Activated T-helper 1 cell treated with anti-CD3 and anti-CD28 coated beads, Interleukin-12 subunit alpha, Interleukin-12 subunit beta, Interleukin-2, Interleukin-4 antibody, amounts not matched to agents 30 ng/mL and 10 ng/mL and 1 ng/mL, durations not matched to agents 14 hours and 24 hours and 36 hours (primary cell): ENCODE measurements around the gene ATP8B3. TPM values are rescaled to one million over a fixed set of nuclear protein-coding genes. Genes with fewer than 3 reads are reported as not detected.

Source experiments
- DNase-seq: peaks from one replicate; pipeline ENCODE4 v3.0.0; 2021; ENCODE audit warnings: low spot score
- H3K27ac Mint-ChIP-seq: one replicate; pipeline ENCODE4 v1.8.0; 2021; ENCODE audit warnings: mild to moderate bottlenecking, mixed read lengths
- H3K27me3 Mint-ChIP-seq: one replicate; pipeline ENCODE4 v1.8.0; 2022; ENCODE audit warnings: mild to moderate bottlenecking, moderate library complexity, mixed read lengths; ENCODE audit not compliant: insufficient read depth
- H3K36me3 Mint-ChIP-seq: one replicate; pipeline ENCODE4 v1.8.0; 2021; ENCODE audit warnings: low read depth, mixed read lengths
- H3K4me1 Mint-ChIP-seq: one replicate; pipeline ENCODE4 v1.8.0; 2021; ENCODE audit warnings: low read depth, mixed read lengths
- H3K4me3 Mint-ChIP-seq: one replicate; pipeline ENCODE4 v1.8.0; 2021; ENCODE audit warnings: mild to moderate bottlenecking, moderate library complexity, mixed read lengths
- H3K9me3 Mint-ChIP-seq: one replicate; pipeline ENCODE4 v1.8.0; 2021; ENCODE audit warnings: mixed read lengths
- intact Hi-C: fragments of 100-400 bp; cut with micrococcal nuclease; formaldehyde crosslinking; loops from one replicate; pipeline ENCODE4 v1.15.1; 2024
- total RNA-seq: library from RNA; stranded (reverse); gene quantifications from 2 replicates; pipeline ENCODE4 v1.2.3, GENCODE V29; 2022

The ATP8B3 gene
- total RNA-seq, 1 donor from 2014 or later = 5.0 TPM

DNA sequence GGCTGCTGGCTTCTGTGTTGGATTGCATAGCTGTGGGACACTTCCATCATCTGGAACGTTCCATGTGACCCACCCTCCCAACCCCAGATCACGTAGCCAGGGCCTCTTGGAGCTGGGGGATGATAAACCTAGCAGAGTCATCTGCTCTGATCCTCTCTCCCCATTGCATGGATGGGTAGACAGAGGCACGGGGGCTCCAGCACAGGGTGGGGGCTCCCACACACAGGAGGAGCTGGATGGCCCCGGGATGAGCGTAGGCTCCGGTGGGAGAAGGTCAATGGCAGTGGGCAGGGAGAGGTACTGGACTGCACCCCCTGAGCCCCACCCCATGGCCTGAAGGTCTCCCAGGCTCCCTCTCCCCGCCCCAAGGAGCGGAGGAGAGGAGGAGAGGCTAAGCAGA, 25.4 kb downstream of the ATP8B3 start:
- H3K36me3 Mint-ChIP-seq = no peaks in the 10 kb centered on the region
- peaks cover 2% of the 10 kb centered on the region for H3K27me3 Mint-ChIP-seq
- H3K4me3 Mint-ChIP-seq = no peak overlapping the region
- intact Hi-C loops = no loop called here
- no peaks in the 10 kb centered on the region for H3K4me1 Mint-ChIP-seq
- DNase-seq = no peak
- H3K9me3 Mint-ChIP-seq = no peaks in the 10 kb centered on the region
- H3K27ac Mint-ChIP-seq = no peak overlapping the region

DNA sequence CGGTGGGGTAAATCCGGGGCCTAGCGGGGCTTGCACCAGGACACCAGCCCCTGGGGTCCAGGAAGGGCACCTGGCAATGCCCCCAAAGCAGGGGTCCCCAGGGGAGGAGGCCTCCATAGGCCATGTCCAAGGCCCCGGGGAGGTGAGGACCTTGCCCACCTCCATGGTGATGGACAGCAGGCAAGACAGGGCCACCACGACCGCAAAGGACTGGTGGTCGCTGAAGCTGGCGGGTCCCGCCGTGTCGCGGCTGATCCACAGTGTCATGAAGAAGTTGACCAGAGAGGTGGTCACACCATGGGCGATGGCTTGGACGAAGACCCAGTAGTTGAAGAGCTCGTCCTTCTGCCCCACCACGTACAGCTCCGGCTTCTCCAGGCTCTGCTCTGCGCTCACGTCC, 26.8 kb downstream of the ATP8B3 start:
- Mint-ChIP-seq H3K4me1 (no peaks in the 10 kb centered on the region), H3K36me3 (no peaks in the 10 kb centered on the region), H3K9me3 (peaks cover 5% of the 10 kb centered on the region), H3K27me3 (peaks cover 5% of the 10 kb centered on the region), H3K27ac (no peak overlapping the region), H3K4me3 (no peak overlapping the region)
- DNase-seq = no peak
- intact Hi-C loops = no loop called here

DNA sequence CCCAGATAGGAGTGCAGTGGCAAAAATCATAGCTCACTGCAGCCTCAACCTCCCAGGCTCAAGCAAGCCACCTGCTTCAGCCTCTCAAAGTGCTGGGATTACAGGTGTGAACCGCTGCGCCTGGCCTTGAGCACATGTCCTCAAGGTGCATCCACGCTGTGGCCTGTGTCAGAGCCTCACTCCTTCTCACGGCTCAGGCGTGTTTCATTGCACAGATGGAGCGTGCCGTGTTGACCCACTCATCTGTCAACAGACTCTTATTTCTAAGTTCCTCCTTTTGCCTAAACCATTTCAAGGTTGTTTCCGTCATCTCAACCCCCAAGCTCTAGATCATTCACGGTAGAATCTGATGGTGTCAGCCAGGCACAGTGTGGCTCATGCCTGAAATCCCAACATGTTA, 28.2 kb downstream of the ATP8B3 start:
- Mint-ChIP-seq H3K36me3 (no peaks in the 10 kb centered on the region), H3K27me3 (peaks cover 15% of the 10 kb centered on the region), H3K4me3 (no peak overlapping the region), H3K9me3 (peaks cover 5% of the 10 kb centered on the region), H3K4me1 (no peaks in the 10 kb centered on the region), H3K27ac (no peak overlapping the region)
- DNase-seq = no peak
- intact Hi-C loops = no loop called here

DNA sequence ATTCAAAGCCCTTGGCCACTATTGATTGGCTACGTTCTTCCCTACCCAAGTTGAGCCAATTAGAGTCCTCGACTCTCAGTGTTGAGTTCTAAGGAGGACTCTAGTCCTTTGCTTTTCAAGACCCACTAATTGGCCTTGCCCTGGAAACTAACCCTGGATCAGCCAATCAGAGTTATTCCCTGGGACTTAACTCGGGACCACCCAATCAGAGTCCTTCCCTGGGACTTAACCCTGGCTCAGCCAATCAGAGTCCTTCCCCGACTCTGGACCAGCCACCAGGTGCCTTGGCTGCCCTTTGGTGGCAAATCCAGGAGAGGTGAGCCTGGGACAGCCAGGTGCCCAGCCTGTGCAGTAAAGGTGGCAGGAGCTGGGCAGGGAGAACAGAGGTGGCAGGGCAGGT, 28.7 kb downstream of the ATP8B3 start:
- no peak overlapping the region for H3K4me3 Mint-ChIP-seq
- H3K27ac Mint-ChIP-seq = no peak overlapping the region
- intact Hi-C loops = no loop called here
- no peaks in the 10 kb centered on the region for H3K36me3 Mint-ChIP-seq
- H3K4me1 Mint-ChIP-seq = no peaks in the 10 kb centered on the region
- peaks cover 5% of the 10 kb centered on the region for H3K9me3 Mint-ChIP-seq
- no peak for DNase-seq
- peaks cover 19% of the 10 kb centered on the region for H3K27me3 Mint-ChIP-seq

DNA sequence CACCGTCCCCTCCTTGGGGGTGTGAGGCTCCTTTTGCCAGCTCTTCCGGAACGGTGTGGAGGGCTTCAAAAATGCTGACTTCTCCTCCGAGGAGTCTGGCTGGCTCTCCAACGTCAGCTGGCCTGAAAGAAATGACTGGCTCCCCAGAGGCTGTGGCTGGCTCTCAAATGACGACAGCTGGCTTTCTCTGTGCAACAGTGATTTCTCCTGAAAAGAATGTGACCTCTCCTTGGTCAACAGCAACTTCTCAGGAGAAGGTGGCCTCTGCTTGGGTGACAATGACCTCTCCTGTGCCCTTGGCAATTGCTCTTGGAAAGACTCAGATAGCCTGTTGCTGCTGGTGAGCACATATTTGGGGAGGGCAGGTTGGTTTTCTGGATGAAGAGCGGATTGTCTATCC, 29.6 kb downstream of the ATP8B3 start:
- intact Hi-C loops = no loop called here
- H3K27me3 Mint-ChIP-seq = peaks cover 26% of the 10 kb centered on the region
- no peak overlapping the region for H3K4me3 Mint-ChIP-seq
- H3K9me3 Mint-ChIP-seq = peaks cover 5% of the 10 kb centered on the region
- H3K4me1 Mint-ChIP-seq = no peaks in the 10 kb centered on the region
- no peaks in the 10 kb centered on the region for H3K36me3 Mint-ChIP-seq
- H3K27ac Mint-ChIP-seq = no peak overlapping the region
- DNase-seq = no peak

DNA sequence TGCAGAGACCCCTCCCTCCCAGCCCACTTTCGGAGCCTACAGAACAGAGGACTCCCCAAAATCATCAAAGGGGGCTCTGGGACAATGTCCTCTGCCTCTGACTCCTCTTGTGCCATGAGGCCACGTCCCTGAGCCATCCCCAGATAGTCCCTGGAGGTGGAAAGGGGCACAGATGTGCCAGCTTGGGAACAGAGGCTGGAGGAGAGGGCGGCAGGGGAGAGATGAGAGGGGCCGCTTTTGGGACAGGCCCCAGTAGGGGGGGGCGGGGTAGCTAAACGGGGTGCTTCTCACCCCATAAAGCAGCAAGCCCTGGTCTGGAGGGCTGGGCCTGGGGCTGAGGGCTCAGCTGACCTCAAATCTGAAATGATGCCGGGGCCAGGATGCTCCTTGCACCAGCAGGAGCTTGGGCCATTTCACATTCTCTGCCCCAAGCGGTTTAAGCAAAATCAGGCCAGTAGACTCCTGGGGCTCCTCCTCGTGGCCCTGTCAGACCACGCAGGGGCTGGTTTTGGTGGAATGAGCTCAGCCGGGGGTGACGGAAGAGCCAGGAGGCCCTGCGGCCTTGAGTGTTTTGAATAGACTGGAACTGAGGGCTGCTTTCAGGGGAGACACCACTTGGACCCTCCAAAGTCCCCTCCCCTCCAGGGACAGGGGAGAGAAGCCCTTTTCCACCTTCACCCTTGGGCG, 31.7 kb downstream of the ATP8B3 start:
- Mint-ChIP-seq H3K9me3 (peaks cover 5% of the 10 kb centered on the region), H3K4me1 (no peaks in the 10 kb centered on the region), H3K27ac (no peak overlapping the region), H3K36me3 (no peaks in the 10 kb centered on the region), H3K4me3 (no peak overlapping the region), H3K27me3 (peaks cover 36% of the 10 kb centered on the region)
- intact Hi-C loops = no loop called here
- DNase-seq = no peak

DNA sequence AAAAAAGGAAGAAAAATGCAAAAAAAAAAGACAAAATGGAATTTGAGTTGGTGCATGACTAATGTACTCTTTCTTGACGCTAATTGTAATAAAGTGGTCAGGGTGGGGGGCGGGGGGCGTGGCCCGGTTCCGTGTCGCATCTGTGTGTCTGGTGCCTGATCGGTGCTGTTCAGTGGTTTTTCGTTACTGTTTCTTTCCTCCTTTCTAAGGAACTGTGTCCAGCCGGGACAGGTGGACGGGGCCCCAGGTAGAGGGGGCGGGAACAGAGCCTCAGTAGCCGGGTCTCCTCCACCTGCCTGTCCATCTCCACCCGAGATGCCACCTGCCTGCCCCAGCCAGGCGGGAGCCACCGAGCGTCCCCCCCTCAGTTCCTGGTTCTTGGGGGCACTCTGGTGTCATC, 32.5 kb downstream of the ATP8B3 start:
- H3K27me3 Mint-ChIP-seq = peaks cover 37% of the 10 kb centered on the region
- DNase-seq = no peak
- intact Hi-C loops = no loop called here
- H3K27ac Mint-ChIP-seq = no peak overlapping the region
- no peaks in the 10 kb centered on the region for H3K4me1 Mint-ChIP-seq
- peaks cover 5% of the 10 kb centered on the region for H3K9me3 Mint-ChIP-seq
- H3K4me3 Mint-ChIP-seq = no peak overlapping the region
- H3K36me3 Mint-ChIP-seq = no peaks in the 10 kb centered on the region

DNA sequence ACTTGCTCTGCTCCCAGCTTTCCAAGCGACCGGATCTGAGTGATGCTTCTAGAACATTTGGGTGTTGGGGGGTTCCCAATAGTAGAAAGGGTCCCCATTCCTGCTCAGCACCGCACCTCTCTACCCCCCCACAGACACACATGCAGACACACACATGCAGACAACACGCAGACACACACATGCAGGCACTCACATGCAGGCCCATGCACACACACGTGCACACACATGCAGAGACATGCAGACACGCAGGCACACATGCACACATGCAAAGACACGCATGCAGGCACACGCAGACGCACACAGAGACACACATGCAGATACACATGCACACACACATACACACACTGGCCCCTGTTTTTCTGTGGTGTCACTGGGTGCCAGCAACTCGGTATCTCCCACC, 34.9 kb downstream of the ATP8B3 start:
- no peak overlapping the region for H3K27ac Mint-ChIP-seq
- intact Hi-C loops = no loop called here
- peaks cover 7% of the 10 kb centered on the region for H3K9me3 Mint-ChIP-seq
- peaks cover 54% of the 10 kb centered on the region for H3K27me3 Mint-ChIP-seq
- H3K4me1 Mint-ChIP-seq = no peaks in the 10 kb centered on the region
- H3K4me3 Mint-ChIP-seq = no peak overlapping the region
- no peaks in the 10 kb centered on the region for H3K36me3 Mint-ChIP-seq
- DNase-seq = no peak

DNA sequence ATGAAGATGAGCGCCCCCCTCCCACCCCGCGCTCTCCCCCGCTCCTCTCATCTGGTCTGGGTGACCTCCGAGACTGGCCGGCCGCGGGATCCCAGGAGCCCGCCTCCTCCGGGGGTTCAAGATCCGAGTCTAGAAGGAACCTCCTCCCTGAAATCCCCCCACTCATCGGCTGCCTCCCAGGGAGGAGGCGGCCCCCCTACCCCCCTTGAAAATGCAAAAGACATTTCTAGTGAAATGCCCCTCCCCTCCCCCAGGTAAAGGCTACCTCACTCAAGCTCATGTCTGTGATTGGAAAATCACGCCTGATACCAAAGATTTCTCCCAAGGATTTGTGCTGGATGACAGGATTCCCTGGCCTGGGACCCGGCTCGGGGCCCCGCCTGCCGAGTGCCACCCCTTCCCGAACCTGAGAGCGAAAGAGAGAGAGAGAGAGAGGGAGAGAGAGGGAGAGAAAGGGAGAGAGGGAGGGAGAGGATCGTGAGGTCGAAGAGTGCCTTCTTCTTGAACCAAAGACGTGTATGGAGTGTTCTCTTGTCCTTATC, 35.4 kb downstream of the ATP8B3 start:
- no peaks in the 10 kb centered on the region for H3K36me3 Mint-ChIP-seq
- H3K4me3 Mint-ChIP-seq = no peak overlapping the region
- DNase-seq = no peak
- H3K27me3 Mint-ChIP-seq = peaks cover 54% of the 10 kb centered on the region
- intact Hi-C loops = no loop called here
- peaks cover 7% of the 10 kb centered on the region for H3K9me3 Mint-ChIP-seq
- H3K27ac Mint-ChIP-seq = no peak overlapping the region
- H3K4me1 Mint-ChIP-seq = no peaks in the 10 kb centered on the region

DNA sequence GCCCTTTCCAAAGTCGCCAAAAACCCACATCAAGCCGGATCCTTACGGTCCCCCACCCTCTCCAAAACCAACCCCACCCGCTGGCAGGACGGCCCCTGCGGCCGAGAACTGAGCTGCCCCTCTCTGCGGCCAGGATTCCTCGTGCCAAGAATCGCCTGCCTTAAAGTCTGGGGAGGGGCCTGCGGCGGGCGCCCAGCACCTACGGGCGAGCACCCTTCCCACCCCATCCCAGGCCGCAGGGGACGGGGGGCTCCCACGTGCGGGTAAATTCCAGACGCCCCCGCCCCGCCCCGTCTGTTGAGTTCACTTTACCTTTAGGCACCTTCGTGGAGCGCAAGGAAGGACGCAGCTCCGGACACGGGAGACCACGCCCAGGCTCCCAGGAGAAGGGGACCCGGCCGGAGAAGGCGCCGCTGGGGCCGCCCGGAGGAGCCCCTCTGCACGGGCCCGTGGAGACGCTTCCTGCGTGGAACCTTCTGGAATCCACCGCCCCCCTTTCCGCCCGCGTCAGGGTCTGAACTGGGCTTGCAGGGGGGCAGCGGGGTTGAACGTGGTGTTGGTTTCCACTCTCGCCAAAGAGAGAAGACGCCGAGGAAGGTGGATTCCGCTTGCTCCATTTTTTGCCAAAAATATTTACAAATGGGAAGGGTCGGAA, 36.0 kb downstream of the ATP8B3 start:
- no peak overlapping the region for H3K27ac Mint-ChIP-seq
- DNase-seq = no peak
- H3K9me3 Mint-ChIP-seq = peaks cover 11% of the 10 kb centered on the region
- intact Hi-C loops = no loop called here
- H3K4me1 Mint-ChIP-seq = no peaks in the 10 kb centered on the region
- H3K36me3 Mint-ChIP-seq = peaks cover under 1% of the 10 kb centered on the region
- H3K4me3 Mint-ChIP-seq = no peak overlapping the region
- peaks cover 57% of the 10 kb centered on the region for H3K27me3 Mint-ChIP-seq

DNA sequence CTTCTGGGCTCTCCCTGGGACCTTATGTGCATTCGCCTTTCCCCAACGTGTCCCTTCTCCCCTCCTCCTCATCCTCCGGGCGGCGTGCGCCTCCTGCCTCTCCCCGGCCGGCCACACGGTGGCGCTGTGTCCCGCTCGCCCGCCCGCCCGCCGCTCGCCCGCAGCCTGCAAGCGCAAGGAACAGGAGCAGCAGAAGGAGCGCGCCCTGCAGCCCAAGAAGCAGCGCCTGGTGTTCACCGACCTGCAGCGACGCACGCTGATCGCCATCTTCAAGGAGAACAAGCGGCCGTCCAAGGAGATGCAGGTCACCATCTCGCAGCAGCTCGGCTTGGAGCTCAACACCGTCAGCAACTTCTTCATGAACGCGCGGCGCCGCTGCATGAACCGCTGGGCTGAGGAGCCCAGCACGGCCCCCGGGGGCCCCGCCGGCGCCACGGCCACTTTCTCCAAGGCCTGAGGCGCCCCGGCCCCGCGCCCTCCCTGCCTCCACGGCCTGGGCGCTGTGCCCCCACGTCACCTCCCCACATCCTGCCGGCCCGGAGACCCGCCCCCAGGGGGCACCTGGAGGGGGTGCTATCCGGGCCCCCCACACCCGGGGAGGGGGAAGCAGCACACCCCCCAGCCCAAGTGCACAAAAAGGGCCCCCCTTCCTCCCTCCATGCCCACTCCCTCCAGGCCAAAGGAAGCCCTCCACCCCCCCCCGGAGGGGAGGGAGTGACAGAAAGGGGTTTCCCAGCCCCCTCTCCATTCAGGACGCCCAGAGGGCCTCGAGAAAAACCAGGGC, 36.9 kb downstream of the ATP8B3 start:
- peaks cover 2% of the 10 kb centered on the region for H3K36me3 Mint-ChIP-seq
- no peaks in the 10 kb centered on the region for H3K4me1 Mint-ChIP-seq
- no peak for DNase-seq
- no peak overlapping the region for H3K4me3 Mint-ChIP-seq
- peaks cover 17% of the 10 kb centered on the region for H3K9me3 Mint-ChIP-seq
- H3K27me3 Mint-ChIP-seq = peaks cover 61% of the 10 kb centered on the region
- intact Hi-C loops = no loop called here
- no peak overlapping the region for H3K27ac Mint-ChIP-seq

DNA sequence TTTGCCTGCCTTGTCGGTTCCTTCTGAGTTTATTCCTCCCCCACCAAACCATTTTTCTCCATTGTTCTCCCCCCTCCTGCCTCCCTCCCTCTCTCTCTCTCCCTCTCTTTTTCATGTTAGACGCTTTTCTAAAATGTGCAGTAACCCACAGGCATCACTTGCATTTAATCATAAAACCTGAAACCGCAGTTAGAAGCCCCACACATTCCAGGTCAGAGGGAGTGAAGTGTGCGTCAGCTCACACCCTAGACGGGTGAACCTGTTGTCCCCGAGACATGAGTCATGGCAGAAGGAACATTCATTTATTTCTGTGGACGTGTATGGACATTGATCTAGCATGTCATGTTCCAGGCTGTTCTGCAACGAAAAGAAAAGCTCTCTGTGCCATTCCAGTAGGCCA, 38.9 kb downstream of the ATP8B3 start:
- Mint-ChIP-seq H3K4me3 (no peak overlapping the region), H3K36me3 (peaks cover 2% of the 10 kb centered on the region), H3K27me3 (peaks cover 58% of the 10 kb centered on the region), H3K9me3 (peaks cover 17% of the 10 kb centered on the region), H3K4me1 (no peaks in the 10 kb centered on the region), H3K27ac (no peak overlapping the region)
- intact Hi-C loops = no loop called here
- no peak for DNase-seq
